Measurements from ENCODE around the gene ATP13A2. TPM values are rescaled to one million over a fixed set of nuclear protein-coding genes. Genes with fewer than 3 reads are reported as not detected.
"Not testable (repeated sequence)": the region's sequence is repeated elsewhere in the genome, so short reads cannot be mapped to it uniquely, and the experiment has no call there.

The ATP13A2 gene
- total RNA-seq, 1 donor from 2014 or later = 18.8 TPM

DNA sequence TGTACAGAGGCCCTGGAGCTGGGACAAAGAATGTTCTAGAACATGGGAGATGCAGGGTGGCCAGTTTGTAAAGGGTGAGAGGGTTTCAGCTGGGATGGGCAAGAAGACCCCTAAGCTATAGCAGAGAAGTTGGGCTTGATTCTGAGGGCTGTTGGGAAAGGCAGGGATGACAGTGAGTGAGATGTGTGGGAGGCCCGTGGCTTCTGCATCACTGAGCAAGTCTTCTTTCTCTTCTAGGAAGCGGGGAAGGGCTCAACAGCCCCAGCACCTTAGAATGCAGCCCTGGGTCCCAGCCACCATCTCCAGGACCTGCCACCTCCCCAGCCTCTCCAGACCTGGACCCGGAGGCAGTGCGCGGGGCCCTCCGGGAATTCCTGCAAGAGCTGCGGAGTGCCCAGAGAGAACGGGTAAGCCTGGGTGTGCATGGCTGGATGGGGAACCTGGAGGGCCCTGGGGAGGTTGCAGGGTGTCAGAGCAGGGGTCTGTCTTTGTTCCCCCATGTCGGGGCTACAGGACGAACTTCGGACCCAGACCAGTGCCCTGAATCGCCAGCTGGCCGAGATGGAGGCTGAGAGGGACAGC, 46.2 kb downstream of the ATP13A2 start:
- Histone ChIP-seq H2AFZ (replicated peaks) (no peak overlapping the region), H3F3A (ENCODE audit: low read depth) (peaks cover 23% of the 10 kb centered on the region), H3K9me3 (ENCODE audit: low read depth) (no peaks in the 10 kb centered on the region), H3K4me3 (no peak overlapping the region), H3K9ac (no peak overlapping the region), H3K36me3 (no peaks in the 10 kb centered on the region), H3K4me1 (no peaks in the 10 kb centered on the region), H3K4me2 (no peak overlapping the region), H3K27ac (no peak overlapping the region), H3K79me2 (ENCODE audit: low read depth) (no peaks in the 10 kb centered on the region), H3K27me3 (no peaks in the 10 kb centered on the region), H4K20me1 (ENCODE audit: low read depth) (no peaks in the 10 kb centered on the region)
- TF ChIP-seq EZH2phosphoT487 (IDR thresholded peaks at IDR 0.05) (no peak), CTCF (IDR thresholded peaks at IDR 0.05) (no peak), EZH2 (IDR thresholded peaks at IDR 0.05) (no peak)
- no peak overlapping the region for H3K4me3 Mint-ChIP-seq
- H3K36me3 Mint-ChIP-seq = peaks cover 15% of the 10 kb centered on the region
- no peak for DNase-seq (ENCODE audit: low spot score)
- H3K27me3 Mint-ChIP-seq (ENCODE audit: insufficient read depth, low read depth) = peaks cover 5% of the 10 kb centered on the region
- H3K9me3 Mint-ChIP-seq = no peaks in the 10 kb centered on the region
- H3K4me1 Mint-ChIP-seq = peaks cover 8% of the 10 kb centered on the region
- no peak overlapping the region for H3K27ac Mint-ChIP-seq

DNA sequence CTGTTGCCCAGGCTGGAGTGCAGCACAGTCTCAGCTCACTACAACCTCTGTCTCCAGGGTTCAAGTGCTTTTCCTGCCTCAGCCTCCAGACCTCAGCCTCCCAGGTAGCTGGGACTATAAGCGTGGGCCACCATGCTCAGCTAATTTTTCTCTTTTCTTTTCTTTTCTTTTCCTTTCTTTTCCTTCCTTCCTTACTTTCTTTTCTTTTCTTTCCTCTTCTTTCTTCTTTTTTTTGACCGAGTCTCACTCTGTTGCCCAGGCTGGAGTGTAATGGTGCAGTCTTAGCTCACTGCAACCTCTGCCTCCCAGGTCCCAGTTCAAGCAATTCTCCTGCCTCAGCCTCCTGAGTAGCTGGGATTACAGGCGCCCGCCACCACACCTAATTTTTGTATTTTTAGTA, 47.6 kb downstream of the ATP13A2 start:
- not testable (repeated sequence) for H3K9me3 Mint-ChIP-seq

GRCh38 chr1:16961297-16962133, 50.2 kb downstream of the ATP13A2 start:
- no peak overlapping the region for H3K27ac ChIP-seq
- peak overlapping the region; percentile 38 for H3K4me3 ChIP-seq
- H3K4me3 Mint-ChIP-seq = peak overlapping the region; percentile 71
- TF ChIP-seq CTCF (IDR thresholded peaks at IDR 0.05) (no peak), EZH2phosphoT487 (IDR thresholded peaks at IDR 0.05) (no peak), EZH2 (IDR thresholded peaks at IDR 0.05) (no peak)
- H3K9ac ChIP-seq = no peak overlapping the region
- H3K36me3 ChIP-seq = no peaks in the 10 kb centered on the region
- H3K4me1 Mint-ChIP-seq = peaks cover 17% of the 10 kb centered on the region
- H3K36me3 Mint-ChIP-seq = peaks cover 11% of the 10 kb centered on the region
- peak overlapping the region; percentile 56 for H3K4me2 ChIP-seq
- H3K27ac Mint-ChIP-seq = no peak overlapping the region
- H2AFZ ChIP-seq (replicated peaks) = no peak overlapping the region
- peaks cover 34% of the 10 kb centered on the region for H3F3A ChIP-seq (ENCODE audit: low read depth)
- H4K20me1 ChIP-seq (ENCODE audit: low read depth) = no peaks in the 10 kb centered on the region
- H3K27me3 ChIP-seq = no peaks in the 10 kb centered on the region
- peaks cover 5% of the 10 kb centered on the region for H3K27me3 Mint-ChIP-seq (ENCODE audit: insufficient read depth, low read depth)
- no peaks in the 10 kb centered on the region for H3K9me3 Mint-ChIP-seq
- no peaks in the 10 kb centered on the region for H3K79me2 ChIP-seq (ENCODE audit: low read depth)
- DNase-seq (ENCODE audit: low spot score) = no peak
- H3K4me1 ChIP-seq = no peaks in the 10 kb centered on the region
- H3K9me3 ChIP-seq (ENCODE audit: low read depth) = no peaks in the 10 kb centered on the region

More for the DNA sequence above, 47.6 kb downstream of the ATP13A2 start:
- H3F3A ChIP-seq (ENCODE audit: low read depth) = peaks cover 37% of the 10 kb centered on the region
- DNase-seq (ENCODE audit: low spot score); H3K27ac Mint-ChIP-seq; H4K20me1 ChIP-seq (ENCODE audit: low read depth); H3K4me2 ChIP-seq; H3K4me1 ChIP-seq; H3K27me3 Mint-ChIP-seq (ENCODE audit: insufficient read depth, low read depth); H3K9ac ChIP-seq; H3K36me3 ChIP-seq; H3K27ac ChIP-seq; H3K27me3 ChIP-seq; H3K9me3 ChIP-seq (ENCODE audit: low read depth); H3K4me3 Mint-ChIP-seq; H3K79me2 ChIP-seq (ENCODE audit: low read depth); H2AFZ ChIP-seq (replicated peaks); H3K4me3 ChIP-seq: not testable (repeated sequence)
- Mint-ChIP-seq H3K4me1 (peaks cover 13% of the 10 kb centered on the region), H3K36me3 (peaks cover 17% of the 10 kb centered on the region)

Measured in neural progenitor cell (in vitro differentiated cells).